WI38 (cell line): Measurements from ENCODE around the gene TUBA3C.

Experiments used
- H3K4me3 ChIP-seq: 2 replicates; pipeline ENCODE4 v1.5.1; 2011; ENCODE audit warnings: low read depth, mild to moderate bottlenecking, control low read depth, low read length
- TF ChIP-seq, protein P1 (sequence below): IDR thresholded peaks from 2 replicates; pipeline ENCODE4 v1.5.1; 2012; ENCODE audit warnings: low read depth, mild to moderate bottlenecking, control low read depth, low read length

The TUBA3C gene

GRCh38 chr13:19153782-19154450 lies 27.7 kb downstream of the TUBA3C start:
- TF ChIP-seq, protein P1, sequence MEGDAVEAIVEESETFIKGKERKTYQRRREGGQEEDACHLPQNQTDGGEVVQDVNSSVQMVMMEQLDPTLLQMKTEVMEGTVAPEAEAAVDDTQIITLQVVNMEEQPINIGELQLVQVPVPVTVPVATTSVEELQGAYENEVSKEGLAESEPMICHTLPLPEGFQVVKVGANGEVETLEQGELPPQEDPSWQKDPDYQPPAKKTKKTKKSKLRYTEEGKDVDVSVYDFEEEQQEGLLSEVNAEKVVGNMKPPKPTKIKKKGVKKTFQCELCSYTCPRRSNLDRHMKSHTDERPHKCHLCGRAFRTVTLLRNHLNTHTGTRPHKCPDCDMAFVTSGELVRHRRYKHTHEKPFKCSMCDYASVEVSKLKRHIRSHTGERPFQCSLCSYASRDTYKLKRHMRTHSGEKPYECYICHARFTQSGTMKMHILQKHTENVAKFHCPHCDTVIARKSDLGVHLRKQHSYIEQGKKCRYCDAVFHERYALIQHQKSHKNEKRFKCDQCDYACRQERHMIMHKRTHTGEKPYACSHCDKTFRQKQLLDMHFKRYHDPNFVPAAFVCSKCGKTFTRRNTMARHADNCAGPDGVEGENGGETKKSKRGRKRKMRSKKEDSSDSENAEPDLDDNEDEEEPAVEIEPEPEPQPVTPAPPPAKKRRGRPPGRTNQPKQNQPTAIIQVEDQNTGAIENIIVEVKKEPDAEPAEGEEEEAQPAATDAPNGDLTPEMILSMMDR: no peak

DNA sequence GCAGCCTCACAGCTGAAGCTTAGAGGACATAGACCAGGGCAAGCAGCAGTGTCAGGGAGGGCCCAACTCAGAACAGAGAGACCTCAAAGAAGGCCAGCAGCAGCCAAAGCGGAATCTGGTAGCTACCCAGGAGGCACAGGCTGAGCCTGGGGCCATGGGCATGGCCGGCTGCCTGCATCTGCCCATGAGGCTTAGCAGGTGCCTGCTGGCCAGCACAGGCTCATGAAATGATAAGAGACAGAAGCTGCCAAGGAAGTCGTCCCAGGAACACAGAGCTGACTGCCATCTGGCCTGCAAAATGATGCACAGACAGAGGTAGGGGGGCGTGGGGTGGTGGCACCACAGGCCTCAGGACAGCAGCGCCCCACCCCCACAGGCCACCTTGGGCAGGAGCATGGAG lies 29.2 kb downstream of the TUBA3C start:
- H3K4me3 ChIP-seq: no peak overlapping the region
- TF ChIP-seq, protein P1: no peak

More at GRCh38 chr13:19153782-19154450, 27.7 kb downstream of the TUBA3C start:
- H3K4me3 ChIP-seq: no peak overlapping the region

GRCh38 chr13:19151581-19152263 lies 29.9 kb downstream of the TUBA3C start:
- TF ChIP-seq, protein P1: no peak
- no peak overlapping the region for H3K4me3 ChIP-seq

DNA sequence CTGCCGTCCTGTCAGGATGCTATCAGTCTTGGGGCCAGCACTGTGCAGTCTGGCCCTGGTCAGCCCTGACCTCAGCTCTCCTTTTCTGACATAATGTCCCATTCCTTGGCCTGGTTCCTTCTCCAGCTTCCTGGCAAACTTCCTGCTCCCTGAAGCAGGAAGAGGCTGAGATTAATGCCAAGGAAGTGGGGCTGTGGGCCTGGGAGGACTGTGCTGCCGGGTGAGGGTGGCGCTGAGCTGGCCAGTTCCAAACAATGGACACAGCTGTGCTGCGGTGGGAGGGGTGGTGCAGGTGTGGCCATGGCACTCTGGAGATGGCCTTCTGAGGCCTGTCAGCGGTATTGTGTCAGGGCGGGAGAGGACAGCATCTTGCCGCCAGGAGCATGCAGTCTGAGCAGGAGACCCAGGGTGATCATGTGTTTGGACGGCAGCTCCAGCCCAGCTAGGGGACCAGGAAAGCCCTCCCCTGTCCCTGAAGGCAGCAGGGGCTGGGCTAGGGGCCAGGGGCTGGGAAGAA lies 30.9 kb downstream of the TUBA3C start:
- H3K4me3 ChIP-seq: no peak overlapping the region
- TF ChIP-seq, protein P1: no peak

DNA sequence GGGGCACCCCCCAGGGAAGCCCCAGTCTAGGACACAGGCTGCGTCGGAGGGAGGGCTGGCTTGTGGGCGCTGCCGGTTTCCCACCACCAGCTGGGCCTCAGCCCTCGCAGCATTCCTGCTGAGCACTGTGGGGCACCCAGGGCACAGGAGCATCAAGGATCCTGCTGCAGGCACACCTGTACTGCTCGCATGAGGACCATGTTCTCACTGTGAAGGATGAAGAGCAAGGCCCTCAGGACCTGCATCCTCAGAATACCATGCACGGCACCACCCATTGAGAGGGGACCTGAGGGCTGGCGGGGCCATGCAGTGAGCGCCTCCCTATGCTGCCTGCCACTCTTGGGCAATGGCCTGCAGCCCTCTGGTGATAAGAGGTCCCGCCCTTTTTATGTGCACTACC lies 31.4 kb downstream of the TUBA3C start:
- H3K4me3 ChIP-seq: no peak overlapping the region
- TF ChIP-seq, protein P1: no peak

- TF ChIP-seq, protein P1: no peak
- H3K4me3 ChIP-seq: no peak overlapping the region
These were observed 33.1 kb downstream of the TUBA3C start for GRCh38 chr13:19148561-19148960.
